Measurements from ENCODE around the gene AKR1B15. TPM values are rescaled to one million over a fixed set of nuclear protein-coding genes. Genes with fewer than 3 reads are reported as not detected.

Gene AKR1B15
- polyA plus RNA-seq, 2 of the 4 experiments (the other 2 are of a cell fraction), result 17.9 to 24.7 TPM

DNA sequence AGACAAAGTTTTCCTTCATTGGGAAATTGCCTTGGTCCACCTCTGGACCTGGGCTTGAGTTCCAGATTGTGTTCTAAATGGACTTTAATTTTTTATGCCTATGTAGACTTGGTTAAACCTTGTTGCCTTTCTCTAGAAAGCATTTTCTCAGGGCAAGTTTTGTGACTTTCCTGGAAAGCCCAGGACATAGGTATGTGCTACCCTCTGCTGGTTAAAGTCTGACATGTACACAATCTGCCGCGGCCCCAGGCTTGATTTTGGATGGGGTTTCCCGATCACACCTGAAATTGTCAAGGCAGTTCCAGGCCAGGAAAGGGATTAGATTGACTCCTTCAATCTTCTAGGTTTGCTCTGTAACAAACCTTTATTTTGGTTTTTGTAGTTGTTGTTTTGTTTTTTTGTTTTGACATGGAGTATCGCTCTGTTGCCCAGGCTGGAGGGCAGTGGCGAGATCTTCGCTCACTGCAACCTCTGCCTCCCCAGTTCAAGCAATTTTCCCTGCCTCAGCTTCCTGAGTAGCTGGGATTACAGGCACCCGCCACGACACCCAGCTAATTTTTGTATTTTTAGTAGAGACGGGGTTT, 35.6 kb upstream of the AKR1B15 start (continued):
- TF ChIP-seq, protein P1, sequence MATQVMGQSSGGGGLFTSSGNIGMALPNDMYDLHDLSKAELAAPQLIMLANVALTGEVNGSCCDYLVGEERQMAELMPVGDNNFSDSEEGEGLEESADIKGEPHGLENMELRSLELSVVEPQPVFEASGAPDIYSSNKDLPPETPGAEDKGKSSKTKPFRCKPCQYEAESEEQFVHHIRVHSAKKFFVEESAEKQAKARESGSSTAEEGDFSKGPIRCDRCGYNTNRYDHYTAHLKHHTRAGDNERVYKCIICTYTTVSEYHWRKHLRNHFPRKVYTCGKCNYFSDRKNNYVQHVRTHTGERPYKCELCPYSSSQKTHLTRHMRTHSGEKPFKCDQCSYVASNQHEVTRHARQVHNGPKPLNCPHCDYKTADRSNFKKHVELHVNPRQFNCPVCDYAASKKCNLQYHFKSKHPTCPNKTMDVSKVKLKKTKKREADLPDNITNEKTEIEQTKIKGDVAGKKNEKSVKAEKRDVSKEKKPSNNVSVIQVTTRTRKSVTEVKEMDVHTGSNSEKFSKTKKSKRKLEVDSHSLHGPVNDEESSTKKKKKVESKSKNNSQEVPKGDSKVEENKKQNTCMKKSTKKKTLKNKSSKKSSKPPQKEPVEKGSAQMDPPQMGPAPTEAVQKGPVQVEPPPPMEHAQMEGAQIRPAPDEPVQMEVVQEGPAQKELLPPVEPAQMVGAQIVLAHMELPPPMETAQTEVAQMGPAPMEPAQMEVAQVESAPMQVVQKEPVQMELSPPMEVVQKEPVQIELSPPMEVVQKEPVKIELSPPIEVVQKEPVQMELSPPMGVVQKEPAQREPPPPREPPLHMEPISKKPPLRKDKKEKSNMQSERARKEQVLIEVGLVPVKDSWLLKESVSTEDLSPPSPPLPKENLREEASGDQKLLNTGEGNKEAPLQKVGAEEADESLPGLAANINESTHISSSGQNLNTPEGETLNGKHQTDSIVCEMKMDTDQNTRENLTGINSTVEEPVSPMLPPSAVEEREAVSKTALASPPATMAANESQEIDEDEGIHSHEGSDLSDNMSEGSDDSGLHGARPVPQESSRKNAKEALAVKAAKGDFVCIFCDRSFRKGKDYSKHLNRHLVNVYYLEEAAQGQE (IDR thresholded peaks at IDR 0.05), result no peak
- TF ChIP-seq, protein P2, sequence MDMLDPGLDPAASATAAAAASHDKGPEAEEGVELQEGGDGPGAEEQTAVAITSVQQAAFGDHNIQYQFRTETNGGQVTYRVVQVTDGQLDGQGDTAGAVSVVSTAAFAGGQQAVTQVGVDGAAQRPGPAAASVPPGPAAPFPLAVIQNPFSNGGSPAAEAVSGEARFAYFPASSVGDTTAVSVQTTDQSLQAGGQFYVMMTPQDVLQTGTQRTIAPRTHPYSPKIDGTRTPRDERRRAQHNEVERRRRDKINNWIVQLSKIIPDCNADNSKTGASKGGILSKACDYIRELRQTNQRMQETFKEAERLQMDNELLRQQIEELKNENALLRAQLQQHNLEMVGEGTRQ (IDR thresholded peaks at IDR 0.05), result no peak
- TF ChIP-seq ZFP36 (IDR thresholded peaks at IDR 0.05; ENCODE audit: borderline replicate concordance, partially characterized antibody), result no peak
- TF ChIP-seq FOSB (CRISPR knock-in tag; IDR thresholded peaks at IDR 0.05), result no peak
- no peak for TF ChIP-seq JUNB (IDR thresholded peaks at IDR 0.05)
- no peak for TF ChIP-seq POLR2A (IDR thresholded peaks at IDR 0.05; ENCODE audit: low read length)
- TF ChIP-seq PHF8 (IDR thresholded peaks at IDR 0.05; ENCODE audit: borderline replicate concordance, low read depth), result no peak
- TF ChIP-seq CHD2 (IDR thresholded peaks at IDR 0.05; ENCODE audit: low read length, partially characterized antibody), result no peak
- TF ChIP-seq RARB (CRISPR knock-in tag; IDR thresholded peaks at IDR 0.05), result no peak
- peak; percentile 100 for TF ChIP-seq RAD21 (conservative IDR thresholded peaks at IDR 0.05 in 1 of 2, IDR thresholded peaks at IDR 0.05 in 1 of 2)

DNA sequence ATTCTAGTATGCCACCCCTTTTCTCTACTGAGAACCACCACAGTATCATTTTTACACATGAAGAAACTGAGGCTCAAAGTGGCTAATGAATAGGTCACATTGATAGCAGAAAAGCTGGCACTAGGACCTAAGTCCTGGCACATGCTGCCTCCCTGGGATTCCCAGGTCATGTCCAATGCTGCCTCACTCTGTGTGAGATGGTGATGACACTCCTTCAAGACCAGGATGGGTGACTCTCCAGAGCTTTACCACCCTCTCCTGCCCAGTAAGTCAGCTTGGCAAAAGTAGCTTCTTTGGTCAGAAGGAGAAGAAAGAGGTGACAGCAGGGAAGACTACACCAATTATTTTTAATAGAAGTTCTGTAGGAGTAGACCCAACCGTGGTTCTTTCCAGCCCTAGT, 34.8 kb upstream of the AKR1B15 start:
- H3K4me1 ChIP-seq, result peaks cover 37% of the 10 kb centered on the region
- DNase-seq (ENCODE audit: low read depth in 1 of 2, low spot score in 1 of 2) (no peak), ATAC-seq (peak; percentile 57; a peak in 5 of 6 replicates), FAIRE-seq (no peak)
- H3K4me3 ChIP-seq, result no peak overlapping the region
- no peaks in the 10 kb centered on the region for H3K9me3 ChIP-seq
- H3K27ac ChIP-seq, result peak overlapping the region; percentile 31 to 83; a peak in 4 of 6 replicates
- POLR2A ChIA-PET, result interaction anchor here (1.0 to 3.2 kb wide), 3 partner anchors 56 to 82 kb away, joined by 3 to 23 read pairs (median 3); no protein-coding TSS in a partner anchor
- H3K4me2 ChIP-seq, result peak overlapping the region; percentile 60; the same call in 2 of the 3 replicates
- WGBS (ENCODE audit: missing lambda C conversion rate), result 16% methylated on average over 1 of the region's 1 CpG
- CTCF ChIA-PET, result interaction anchor here (0.5 to 28.4 kb wide), 63 partner anchors 8 to 519 kb away, joined by 3 to 914 read pairs (median 6); partner anchors contain the start of genes AKR1B1, AKR1B10, AKR1B15 and BPGM
- TF ChIP-seq CEBPB (IDR thresholded peaks at IDR 0.05) (no peak), HOXB5 (CRISPR knock-in tag; IDR thresholded peaks at IDR 0.05) (no peak), CHD4 (IDR thresholded peaks at IDR 0.05; ENCODE audit: borderline replicate concordance) (no peak), MYC (IDR thresholded peaks at IDR 0.05; ENCODE audit: borderline replicate concordance, low read length) (no peak), ZSCAN20 (CRISPR knock-in tag; IDR thresholded peaks at IDR 0.05) (no peak), NFE2L2 (conservative IDR thresholded peaks at IDR 0.05; ENCODE audit: low read length) (no peak), EHF (CRISPR knock-in tag; IDR thresholded peaks at IDR 0.05) (no peak)
- TF ChIP-seq, protein P1 (IDR thresholded peaks at IDR 0.05), result no peak
- TF ChIP-seq, protein P3, sequence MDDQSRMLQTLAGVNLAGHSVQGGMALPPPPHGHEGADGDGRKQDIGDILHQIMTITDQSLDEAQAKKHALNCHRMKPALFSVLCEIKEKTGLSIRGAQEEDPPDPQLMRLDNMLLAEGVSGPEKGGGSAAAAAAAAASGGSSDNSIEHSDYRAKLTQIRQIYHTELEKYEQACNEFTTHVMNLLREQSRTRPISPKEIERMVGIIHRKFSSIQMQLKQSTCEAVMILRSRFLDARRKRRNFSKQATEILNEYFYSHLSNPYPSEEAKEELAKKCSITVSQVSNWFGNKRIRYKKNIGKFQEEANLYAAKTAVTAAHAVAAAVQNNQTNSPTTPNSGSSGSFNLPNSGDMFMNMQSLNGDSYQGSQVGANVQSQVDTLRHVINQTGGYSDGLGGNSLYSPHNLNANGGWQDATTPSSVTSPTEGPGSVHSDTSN (IDR thresholded peaks at IDR 0.05), result no peak
- TF ChIP-seq, protein P4, sequence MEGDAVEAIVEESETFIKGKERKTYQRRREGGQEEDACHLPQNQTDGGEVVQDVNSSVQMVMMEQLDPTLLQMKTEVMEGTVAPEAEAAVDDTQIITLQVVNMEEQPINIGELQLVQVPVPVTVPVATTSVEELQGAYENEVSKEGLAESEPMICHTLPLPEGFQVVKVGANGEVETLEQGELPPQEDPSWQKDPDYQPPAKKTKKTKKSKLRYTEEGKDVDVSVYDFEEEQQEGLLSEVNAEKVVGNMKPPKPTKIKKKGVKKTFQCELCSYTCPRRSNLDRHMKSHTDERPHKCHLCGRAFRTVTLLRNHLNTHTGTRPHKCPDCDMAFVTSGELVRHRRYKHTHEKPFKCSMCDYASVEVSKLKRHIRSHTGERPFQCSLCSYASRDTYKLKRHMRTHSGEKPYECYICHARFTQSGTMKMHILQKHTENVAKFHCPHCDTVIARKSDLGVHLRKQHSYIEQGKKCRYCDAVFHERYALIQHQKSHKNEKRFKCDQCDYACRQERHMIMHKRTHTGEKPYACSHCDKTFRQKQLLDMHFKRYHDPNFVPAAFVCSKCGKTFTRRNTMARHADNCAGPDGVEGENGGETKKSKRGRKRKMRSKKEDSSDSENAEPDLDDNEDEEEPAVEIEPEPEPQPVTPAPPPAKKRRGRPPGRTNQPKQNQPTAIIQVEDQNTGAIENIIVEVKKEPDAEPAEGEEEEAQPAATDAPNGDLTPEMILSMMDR (IDR thresholded peaks at IDR 0.05), result no peak
- TF ChIP-seq, protein P5, sequence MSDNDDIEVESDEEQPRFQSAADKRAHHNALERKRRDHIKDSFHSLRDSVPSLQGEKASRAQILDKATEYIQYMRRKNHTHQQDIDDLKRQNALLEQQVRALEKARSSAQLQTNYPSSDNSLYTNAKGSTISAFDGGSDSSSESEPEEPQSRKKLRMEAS (IDR thresholded peaks at IDR 0.05), result no peak
- TF ChIP-seq, protein P6, sequence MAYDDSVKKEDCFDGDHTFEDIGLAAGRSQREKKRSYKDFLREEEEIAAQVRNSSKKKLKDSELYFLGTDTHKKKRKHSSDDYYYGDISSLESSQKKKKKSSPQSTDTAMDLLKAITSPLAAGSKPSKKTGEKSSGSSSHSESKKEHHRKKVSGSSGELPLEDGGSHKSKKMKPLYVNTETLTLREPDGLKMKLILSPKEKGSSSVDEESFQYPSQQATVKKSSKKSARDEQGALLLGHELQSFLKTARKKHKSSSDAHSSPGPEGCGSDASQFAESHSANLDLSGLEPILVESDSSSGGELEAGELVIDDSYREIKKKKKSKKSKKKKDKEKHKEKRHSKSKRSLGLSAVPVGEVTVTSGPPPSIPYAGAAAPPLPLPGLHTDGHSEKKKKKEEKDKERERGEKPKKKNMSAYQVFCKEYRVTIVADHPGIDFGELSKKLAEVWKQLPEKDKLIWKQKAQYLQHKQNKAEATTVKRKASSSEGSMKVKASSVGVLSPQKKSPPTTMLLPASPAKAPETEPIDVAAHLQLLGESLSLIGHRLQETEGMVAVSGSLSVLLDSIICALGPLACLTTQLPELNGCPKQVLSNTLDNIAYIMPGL (CRISPR knock-in tag; IDR thresholded peaks at IDR 0.05; ENCODE audit: borderline replicate concordance), result no peak
- TF ChIP-seq, protein P2 (IDR thresholded peaks at IDR 0.05), result no peak
- TF ChIP-seq, protein P7, sequence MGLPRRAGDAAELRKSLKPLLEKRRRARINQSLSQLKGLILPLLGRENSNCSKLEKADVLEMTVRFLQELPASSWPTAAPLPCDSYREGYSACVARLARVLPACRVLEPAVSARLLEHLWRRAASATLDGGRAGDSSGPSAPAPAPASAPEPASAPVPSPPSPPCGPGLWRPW (IDR thresholded peaks at IDR 0.05), result no peak
